Astrocyte (in vitro differentiated cells and primary cell): ENCODE measurements around the gene DCC.

Experiments
- CTCF ChIP-seq: IDR thresholded peaks from 2 replicates; pipeline ENCODE4 v1.5.1; 2011; ENCODE audit warnings: low read depth, mild to moderate bottlenecking, inconsistent platforms, low read length, moderate library complexity; ENCODE audit not compliant: insufficient read depth
- EZH2 ChIP-seq: IDR thresholded peaks from 2 replicates; pipeline ENCODE4 v1.6.1; 2012; ENCODE audit warnings: mild to moderate bottlenecking, low read length, inconsistent platforms; ENCODE audit not compliant: insufficient read depth

- TF ChIP-seq CTCF = no peak
- no peak for TF ChIP-seq EZH2
Measured at GRCh38 chr18:53080687-53081086, 740.7 kb downstream of the DCC start.
